ENCODE results near the gene ASB8.

- no peak for TF ChIP-seq GATA3 (IDR thresholded peaks at IDR 0.05; ENCODE audit: borderline replicate concordance)
- TF ChIP-seq NR3C1 (IDR thresholded peaks at IDR 0.05) = no peak
- no peak for TF ChIP-seq BHLHE40 (IDR thresholded peaks at IDR 0.05; ENCODE audit: low read depth, low read length)
- TF ChIP-seq, protein P1, sequence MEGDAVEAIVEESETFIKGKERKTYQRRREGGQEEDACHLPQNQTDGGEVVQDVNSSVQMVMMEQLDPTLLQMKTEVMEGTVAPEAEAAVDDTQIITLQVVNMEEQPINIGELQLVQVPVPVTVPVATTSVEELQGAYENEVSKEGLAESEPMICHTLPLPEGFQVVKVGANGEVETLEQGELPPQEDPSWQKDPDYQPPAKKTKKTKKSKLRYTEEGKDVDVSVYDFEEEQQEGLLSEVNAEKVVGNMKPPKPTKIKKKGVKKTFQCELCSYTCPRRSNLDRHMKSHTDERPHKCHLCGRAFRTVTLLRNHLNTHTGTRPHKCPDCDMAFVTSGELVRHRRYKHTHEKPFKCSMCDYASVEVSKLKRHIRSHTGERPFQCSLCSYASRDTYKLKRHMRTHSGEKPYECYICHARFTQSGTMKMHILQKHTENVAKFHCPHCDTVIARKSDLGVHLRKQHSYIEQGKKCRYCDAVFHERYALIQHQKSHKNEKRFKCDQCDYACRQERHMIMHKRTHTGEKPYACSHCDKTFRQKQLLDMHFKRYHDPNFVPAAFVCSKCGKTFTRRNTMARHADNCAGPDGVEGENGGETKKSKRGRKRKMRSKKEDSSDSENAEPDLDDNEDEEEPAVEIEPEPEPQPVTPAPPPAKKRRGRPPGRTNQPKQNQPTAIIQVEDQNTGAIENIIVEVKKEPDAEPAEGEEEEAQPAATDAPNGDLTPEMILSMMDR (IDR thresholded peaks at IDR 0.05) = no peak
These were observed 13.4 kb downstream of the ASB8 start for GRCh38 chr12:48143898-48144297.

Measured in A549 (cell line).